ENCODE data around the gene KCNJ16. TPM values are rescaled to one million over a fixed set of nuclear protein-coding genes. Genes with fewer than 3 reads are reported as not detected.

KCNJ16 gene
- total RNA-seq, 1 donor from 2014 or later, result 0.23 TPM

DNA sequence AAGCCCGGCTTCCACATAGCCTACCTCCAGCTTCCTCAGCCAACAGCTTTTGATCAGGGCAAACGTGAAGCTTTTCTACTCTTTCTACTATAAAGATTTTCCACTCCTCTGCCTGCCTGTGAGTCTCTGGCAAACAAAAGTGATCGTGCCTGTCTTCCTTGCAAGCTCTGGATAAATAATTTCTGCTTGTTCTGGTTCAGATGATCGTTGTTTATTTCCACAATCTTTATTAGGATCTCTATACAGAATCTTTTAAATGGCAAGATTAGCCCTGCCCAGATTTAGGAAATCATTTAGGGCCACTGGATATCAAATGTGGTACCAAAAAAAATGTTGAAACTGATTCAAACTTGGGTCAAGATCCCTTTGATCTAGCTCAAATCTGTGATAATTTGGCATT, 20.4 kb downstream of the KCNJ16 start:
- Mint-ChIP-seq H3K27me3 (ENCODE audit: unreplicated experiment) (no peaks in the 10 kb centered on the region), H3K4me1 (ENCODE audit: unreplicated experiment) (peaks cover 16% of the 10 kb centered on the region), H3K4me3 (ENCODE audit: unreplicated experiment) (no peak overlapping the region), H3K36me3 (ENCODE audit: low read depth, unreplicated experiment) (no peaks in the 10 kb centered on the region), H3K9me3 (ENCODE audit: unreplicated experiment) (no peaks in the 10 kb centered on the region), H3K27ac (ENCODE audit: unreplicated experiment) (no peak overlapping the region)
- no peak for DNase-seq (ENCODE audit: low spot score)
- TF ChIP-seq, protein P1, sequence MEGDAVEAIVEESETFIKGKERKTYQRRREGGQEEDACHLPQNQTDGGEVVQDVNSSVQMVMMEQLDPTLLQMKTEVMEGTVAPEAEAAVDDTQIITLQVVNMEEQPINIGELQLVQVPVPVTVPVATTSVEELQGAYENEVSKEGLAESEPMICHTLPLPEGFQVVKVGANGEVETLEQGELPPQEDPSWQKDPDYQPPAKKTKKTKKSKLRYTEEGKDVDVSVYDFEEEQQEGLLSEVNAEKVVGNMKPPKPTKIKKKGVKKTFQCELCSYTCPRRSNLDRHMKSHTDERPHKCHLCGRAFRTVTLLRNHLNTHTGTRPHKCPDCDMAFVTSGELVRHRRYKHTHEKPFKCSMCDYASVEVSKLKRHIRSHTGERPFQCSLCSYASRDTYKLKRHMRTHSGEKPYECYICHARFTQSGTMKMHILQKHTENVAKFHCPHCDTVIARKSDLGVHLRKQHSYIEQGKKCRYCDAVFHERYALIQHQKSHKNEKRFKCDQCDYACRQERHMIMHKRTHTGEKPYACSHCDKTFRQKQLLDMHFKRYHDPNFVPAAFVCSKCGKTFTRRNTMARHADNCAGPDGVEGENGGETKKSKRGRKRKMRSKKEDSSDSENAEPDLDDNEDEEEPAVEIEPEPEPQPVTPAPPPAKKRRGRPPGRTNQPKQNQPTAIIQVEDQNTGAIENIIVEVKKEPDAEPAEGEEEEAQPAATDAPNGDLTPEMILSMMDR (IDR thresholded peaks at IDR 0.05; ENCODE audit: unreplicated experiment), result no peak

DNA sequence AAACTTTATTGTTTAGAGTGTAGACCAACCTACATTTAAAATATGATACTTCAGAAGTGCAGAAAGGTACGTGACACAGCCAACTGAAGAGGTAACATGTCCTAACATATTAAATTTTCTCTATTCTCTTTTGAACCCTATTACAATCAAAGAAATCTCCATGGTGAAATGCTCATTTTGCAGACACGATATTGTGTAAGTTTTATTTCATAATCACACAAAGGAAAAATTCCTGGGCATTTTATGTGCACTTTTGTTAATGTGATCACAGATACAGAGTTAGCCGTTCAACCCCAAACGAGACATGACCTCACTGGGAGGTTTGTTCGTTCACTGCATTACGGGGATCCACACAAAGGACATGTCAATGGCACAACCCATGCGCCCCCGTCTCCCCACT, 21.8 kb downstream of the KCNJ16 start:
- Mint-ChIP-seq H3K27ac (ENCODE audit: unreplicated experiment) (no peak overlapping the region), H3K4me3 (ENCODE audit: unreplicated experiment) (no peak overlapping the region), H3K27me3 (ENCODE audit: unreplicated experiment) (no peaks in the 10 kb centered on the region), H3K9me3 (ENCODE audit: unreplicated experiment) (no peaks in the 10 kb centered on the region), H3K4me1 (ENCODE audit: unreplicated experiment) (peaks cover 21% of the 10 kb centered on the region), H3K36me3 (ENCODE audit: low read depth, unreplicated experiment) (no peaks in the 10 kb centered on the region)
- TF ChIP-seq, protein P1 (IDR thresholded peaks at IDR 0.05; ENCODE audit: unreplicated experiment), result no peak
- DNase-seq (ENCODE audit: low spot score), result no peak

DNA sequence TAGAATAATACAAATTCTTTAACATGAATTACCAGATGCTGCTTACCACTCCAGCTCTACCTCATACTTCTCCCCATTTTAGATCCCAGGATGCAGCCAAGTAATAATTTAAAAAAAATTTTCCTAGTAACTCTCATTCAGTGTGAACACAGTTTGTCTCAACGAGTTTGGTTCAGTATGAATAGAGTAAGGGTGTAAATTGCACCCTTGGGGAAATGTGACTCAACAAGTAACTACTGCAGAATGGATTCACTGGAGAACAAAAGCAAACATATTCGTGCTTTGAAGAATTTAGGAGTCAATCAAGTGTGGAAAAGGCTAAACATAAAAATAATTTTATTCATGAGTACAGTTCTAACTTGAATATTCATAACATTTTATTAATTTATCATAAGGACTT, 23.0 kb downstream of the KCNJ16 start:
- no peaks in the 10 kb centered on the region for H3K36me3 Mint-ChIP-seq (ENCODE audit: low read depth, unreplicated experiment)
- H3K4me3 Mint-ChIP-seq (ENCODE audit: unreplicated experiment), result no peak overlapping the region
- TF ChIP-seq, protein P1 (IDR thresholded peaks at IDR 0.05; ENCODE audit: unreplicated experiment), result no peak
- H3K27me3 Mint-ChIP-seq (ENCODE audit: unreplicated experiment), result peaks cover 4% of the 10 kb centered on the region
- H3K4me1 Mint-ChIP-seq (ENCODE audit: unreplicated experiment), result peaks cover 21% of the 10 kb centered on the region
- no peak for DNase-seq (ENCODE audit: low spot score)
- no peaks in the 10 kb centered on the region for H3K9me3 Mint-ChIP-seq (ENCODE audit: unreplicated experiment)
- H3K27ac Mint-ChIP-seq (ENCODE audit: unreplicated experiment), result no peak overlapping the region

DNA sequence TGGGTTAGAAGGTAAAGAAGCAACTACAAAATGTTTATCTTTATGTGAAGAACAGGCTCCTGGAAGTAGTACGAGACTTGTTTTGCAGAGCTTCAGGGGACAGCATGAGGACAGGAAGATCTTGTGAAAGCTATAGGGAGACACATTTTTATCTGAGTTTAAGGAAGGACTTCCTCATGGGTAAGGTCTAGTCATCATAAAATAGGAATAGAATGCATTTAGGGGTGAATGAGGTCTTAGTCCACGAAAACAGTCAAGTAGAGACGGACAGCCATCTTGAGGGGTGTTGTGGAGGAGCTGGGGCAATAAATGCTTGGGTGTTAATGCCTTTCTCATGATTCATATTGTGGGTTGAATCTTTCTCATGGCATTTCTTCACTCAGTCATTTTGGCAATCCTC, 24.3 kb downstream of the KCNJ16 start:
- TF ChIP-seq, protein P1 (IDR thresholded peaks at IDR 0.05; ENCODE audit: unreplicated experiment), result no peak
- peaks cover 21% of the 10 kb centered on the region for H3K4me1 Mint-ChIP-seq (ENCODE audit: unreplicated experiment)
- H3K36me3 Mint-ChIP-seq (ENCODE audit: low read depth, unreplicated experiment), result no peaks in the 10 kb centered on the region
- DNase-seq (ENCODE audit: low spot score), result no peak
- no peaks in the 10 kb centered on the region for H3K9me3 Mint-ChIP-seq (ENCODE audit: unreplicated experiment)
- peaks cover 4% of the 10 kb centered on the region for H3K27me3 Mint-ChIP-seq (ENCODE audit: unreplicated experiment)
- peak overlapping the region; percentile 99 for H3K27ac Mint-ChIP-seq (ENCODE audit: unreplicated experiment)
- H3K4me3 Mint-ChIP-seq (ENCODE audit: unreplicated experiment), result peak overlapping the region; percentile 3

- Mint-ChIP-seq H3K27ac (ENCODE audit: unreplicated experiment) (peak overlapping the region; percentile 99), H3K27me3 (ENCODE audit: unreplicated experiment) (peaks cover 4% of the 10 kb centered on the region), H3K36me3 (ENCODE audit: low read depth, unreplicated experiment) (no peaks in the 10 kb centered on the region), H3K4me1 (ENCODE audit: unreplicated experiment) (peaks cover 21% of the 10 kb centered on the region), H3K4me3 (ENCODE audit: unreplicated experiment) (no peak overlapping the region), H3K9me3 (ENCODE audit: unreplicated experiment) (no peaks in the 10 kb centered on the region)
- peak; percentile 33 for DNase-seq (ENCODE audit: low spot score)
- TF ChIP-seq, protein P1 (IDR thresholded peaks at IDR 0.05; ENCODE audit: unreplicated experiment), result no peak
Measured at GRCh38 chr17:70099884-70100283, 24.9 kb downstream of the KCNJ16 start.
